ENCODE measurements around the gene NUDT7.

The NUDT7 gene

DNA sequence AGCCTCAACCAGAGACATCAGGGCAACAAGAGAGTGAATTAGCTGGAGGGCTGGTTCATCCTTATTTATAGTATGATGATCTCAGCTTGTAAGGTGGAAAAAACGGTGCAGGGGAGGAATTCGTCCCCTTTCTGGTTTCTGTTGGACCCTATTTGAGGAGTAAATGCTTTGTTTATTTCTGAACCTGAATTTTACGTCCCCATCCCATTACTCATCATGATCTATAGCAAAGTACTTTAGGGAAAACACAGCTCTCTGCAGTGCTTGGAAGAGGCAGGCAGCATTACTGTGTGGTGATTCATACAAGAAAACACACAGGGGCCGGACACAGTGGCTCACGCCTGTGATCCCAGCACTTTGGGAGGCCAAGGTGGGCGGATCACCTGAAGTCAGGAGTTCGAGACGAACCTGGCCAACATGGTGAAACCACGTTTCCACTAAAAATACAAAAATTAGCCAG lies 58.1 kb downstream of the NUDT7 start:
- TF ChIP-seq SIN3A (IDR thresholded peaks at IDR 0.05; ENCODE audit: borderline replicate concordance, insufficient read depth, low read length) (no peak), TAF1 (IDR thresholded peaks at IDR 0.05; ENCODE audit: borderline replicate concordance, insufficient read depth, low read length) (no peak), FOXP2 (optimal IDR thresholded peaks at IDR 0.05; ENCODE audit: borderline replicate concordance, extremely low read depth, extremely low read length, insufficient read depth) (no peak), POLR2AphosphoS5 (IDR thresholded peaks at IDR 0.05; ENCODE audit: low read depth, low read length) (no peak)
- TF ChIP-seq, protein P1, sequence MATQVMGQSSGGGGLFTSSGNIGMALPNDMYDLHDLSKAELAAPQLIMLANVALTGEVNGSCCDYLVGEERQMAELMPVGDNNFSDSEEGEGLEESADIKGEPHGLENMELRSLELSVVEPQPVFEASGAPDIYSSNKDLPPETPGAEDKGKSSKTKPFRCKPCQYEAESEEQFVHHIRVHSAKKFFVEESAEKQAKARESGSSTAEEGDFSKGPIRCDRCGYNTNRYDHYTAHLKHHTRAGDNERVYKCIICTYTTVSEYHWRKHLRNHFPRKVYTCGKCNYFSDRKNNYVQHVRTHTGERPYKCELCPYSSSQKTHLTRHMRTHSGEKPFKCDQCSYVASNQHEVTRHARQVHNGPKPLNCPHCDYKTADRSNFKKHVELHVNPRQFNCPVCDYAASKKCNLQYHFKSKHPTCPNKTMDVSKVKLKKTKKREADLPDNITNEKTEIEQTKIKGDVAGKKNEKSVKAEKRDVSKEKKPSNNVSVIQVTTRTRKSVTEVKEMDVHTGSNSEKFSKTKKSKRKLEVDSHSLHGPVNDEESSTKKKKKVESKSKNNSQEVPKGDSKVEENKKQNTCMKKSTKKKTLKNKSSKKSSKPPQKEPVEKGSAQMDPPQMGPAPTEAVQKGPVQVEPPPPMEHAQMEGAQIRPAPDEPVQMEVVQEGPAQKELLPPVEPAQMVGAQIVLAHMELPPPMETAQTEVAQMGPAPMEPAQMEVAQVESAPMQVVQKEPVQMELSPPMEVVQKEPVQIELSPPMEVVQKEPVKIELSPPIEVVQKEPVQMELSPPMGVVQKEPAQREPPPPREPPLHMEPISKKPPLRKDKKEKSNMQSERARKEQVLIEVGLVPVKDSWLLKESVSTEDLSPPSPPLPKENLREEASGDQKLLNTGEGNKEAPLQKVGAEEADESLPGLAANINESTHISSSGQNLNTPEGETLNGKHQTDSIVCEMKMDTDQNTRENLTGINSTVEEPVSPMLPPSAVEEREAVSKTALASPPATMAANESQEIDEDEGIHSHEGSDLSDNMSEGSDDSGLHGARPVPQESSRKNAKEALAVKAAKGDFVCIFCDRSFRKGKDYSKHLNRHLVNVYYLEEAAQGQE (IDR thresholded peaks at IDR 0.05; ENCODE audit: insufficient read depth in 1 of 2, low read depth in 2 of 2, low read length in 2 of 2) = no peak

DNA sequence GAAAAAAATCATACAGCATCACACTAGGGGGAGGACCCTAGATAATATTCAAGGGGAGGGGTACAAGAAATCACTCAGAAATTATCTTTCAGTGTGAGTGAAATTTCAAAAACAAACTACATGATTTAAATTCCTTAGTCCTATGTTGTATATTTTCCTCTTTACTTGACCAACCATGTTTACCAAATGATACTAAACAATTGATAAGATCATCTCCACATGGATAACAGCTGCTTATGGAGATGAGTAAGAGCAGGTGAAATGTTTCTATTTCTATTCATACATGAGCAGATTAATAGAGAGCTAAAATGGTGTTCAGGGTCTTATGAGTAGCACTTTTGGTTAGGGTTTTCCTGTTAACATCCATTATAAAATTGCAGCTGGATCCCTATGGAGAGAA lies 58.8 kb downstream of the NUDT7 start:
- TF ChIP-seq, protein P1 (IDR thresholded peaks at IDR 0.05; ENCODE audit: insufficient read depth in 1 of 2, low read depth in 2 of 2, low read length in 2 of 2) = no peak
- TF ChIP-seq FOXP2 (optimal IDR thresholded peaks at IDR 0.05; ENCODE audit: borderline replicate concordance, extremely low read depth, extremely low read length, insufficient read depth) (no peak), TAF1 (IDR thresholded peaks at IDR 0.05; ENCODE audit: borderline replicate concordance, insufficient read depth, low read length) (no peak)

DNA sequence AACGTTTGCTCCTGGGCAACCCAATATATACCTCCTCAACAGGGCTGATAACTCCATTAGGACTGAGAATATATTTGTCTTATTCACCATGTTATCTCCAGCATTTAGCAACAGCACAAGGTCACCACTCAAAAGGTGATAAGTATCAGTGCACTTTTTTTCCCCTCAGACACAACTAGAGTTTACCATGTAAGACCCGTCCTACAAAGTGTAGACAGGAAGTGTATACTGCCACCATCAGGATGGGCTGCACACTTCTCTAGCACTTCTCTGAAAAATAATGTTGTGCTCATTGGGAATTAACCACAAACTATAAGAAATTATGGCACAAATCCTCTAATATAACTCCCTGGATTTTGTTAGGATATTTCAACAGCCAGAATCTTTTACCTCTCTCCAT lies 60.4 kb downstream of the NUDT7 start:
- TF ChIP-seq SIN3A (IDR thresholded peaks at IDR 0.05; ENCODE audit: borderline replicate concordance, insufficient read depth, low read length) = no peak
- no peak for TF ChIP-seq POLR2AphosphoS5 (IDR thresholded peaks at IDR 0.05; ENCODE audit: low read depth, low read length)
- TF ChIP-seq, protein P1 (IDR thresholded peaks at IDR 0.05; ENCODE audit: insufficient read depth in 1 of 2, low read depth in 2 of 2, low read length in 2 of 2) = no peak
- TF ChIP-seq FOXP2 (optimal IDR thresholded peaks at IDR 0.05; ENCODE audit: borderline replicate concordance, extremely low read depth, extremely low read length, insufficient read depth) = no peak
- TF ChIP-seq TAF1 (IDR thresholded peaks at IDR 0.05; ENCODE audit: borderline replicate concordance, insufficient read depth, low read length) = no peak

DNA sequence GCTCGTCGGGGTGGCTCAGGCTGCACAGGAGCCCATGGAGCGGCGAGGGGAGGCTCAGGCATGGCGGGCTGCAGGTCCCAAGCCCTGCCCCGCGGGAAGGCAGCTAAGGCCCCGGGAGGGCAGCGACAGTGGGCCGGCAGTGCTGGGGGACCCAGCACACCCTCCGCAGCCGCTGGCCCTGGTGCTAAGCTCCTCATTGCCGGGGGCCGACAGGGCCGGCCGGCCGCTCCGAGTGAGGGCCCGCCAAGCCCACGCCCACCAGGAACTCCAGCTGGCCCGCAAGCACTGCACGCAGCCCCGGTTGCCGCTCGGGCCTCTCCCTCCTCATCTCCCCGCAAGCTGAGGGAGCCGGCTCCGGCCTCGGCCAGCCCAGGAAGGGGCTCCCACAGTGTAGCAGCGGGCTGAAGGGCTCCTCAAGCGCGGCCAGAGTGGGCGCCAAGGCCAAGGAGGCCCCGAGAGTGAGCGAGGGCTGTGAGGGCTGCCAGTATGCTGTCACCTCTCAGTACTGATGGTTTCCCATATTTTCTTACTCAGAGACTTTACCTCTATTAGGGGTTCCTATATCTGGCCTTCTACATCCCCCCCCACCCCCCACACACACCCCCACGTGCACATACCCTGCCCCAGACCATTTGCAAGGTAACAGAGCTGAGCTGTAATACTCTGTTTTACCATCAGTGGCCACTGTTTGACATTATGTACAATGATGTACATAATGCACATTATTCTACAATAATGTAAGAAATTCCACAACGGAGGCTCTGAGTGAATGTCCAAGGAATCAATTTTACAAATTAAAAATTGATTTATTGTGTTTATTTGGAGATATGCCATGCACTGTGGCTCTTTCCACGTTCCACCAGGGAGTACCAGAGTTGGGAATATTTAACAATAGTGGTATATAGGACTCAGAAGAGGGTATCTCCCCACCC lies 62.4 kb downstream of the NUDT7 start:
- TF ChIP-seq TAF1 (IDR thresholded peaks at IDR 0.05; ENCODE audit: borderline replicate concordance, insufficient read depth, low read length) (no peak), POLR2AphosphoS5 (IDR thresholded peaks at IDR 0.05; ENCODE audit: low read depth, low read length) (no peak), FOXP2 (optimal IDR thresholded peaks at IDR 0.05; ENCODE audit: borderline replicate concordance, extremely low read depth, extremely low read length, insufficient read depth) (no peak), SIN3A (IDR thresholded peaks at IDR 0.05; ENCODE audit: borderline replicate concordance, insufficient read depth, low read length) (no peak)
- TF ChIP-seq, protein P1 (IDR thresholded peaks at IDR 0.05; ENCODE audit: insufficient read depth in 1 of 2, low read depth in 2 of 2, low read length in 2 of 2) = no peak
